Measurements from ENCODE around the gene PHOX2B.

The PHOX2B gene

GRCh38 chr4:41748571-41749475 lies at the start of gene PHOX2B:
TSS of gene PHOX2B (minus strand) at chr4:41748725. CDS start at chr4:41748610, 115 bp downstream.
- H3K36me3 Mint-ChIP-seq, result no peaks in the 10 kb centered on the region
- no peak within 1 kb of the TSS for H3K4me3 Mint-ChIP-seq
- H3K4me1 Mint-ChIP-seq (ENCODE audit: low read depth), result peaks cover 6% of the 10 kb centered on the region
- H3K27me3 Mint-ChIP-seq, result peaks cover 63% of the 10 kb centered on the region
- H3K27ac Mint-ChIP-seq, result no peak within 1 kb of the TSS
- H3K9me3 Mint-ChIP-seq (ENCODE audit: low read depth), result no peaks in the 10 kb centered on the region

GRCh38 chr4:41797260-41797659 lies 48.7 kb upstream of the PHOX2B start:
- no peak overlapping the region for H3K27ac Mint-ChIP-seq
- H3K4me3 Mint-ChIP-seq, result no peak overlapping the region
- H3K27me3 Mint-ChIP-seq, result peaks cover 5% of the 10 kb centered on the region
- no peaks in the 10 kb centered on the region for H3K4me1 Mint-ChIP-seq (ENCODE audit: low read depth)
- H3K9me3 Mint-ChIP-seq (ENCODE audit: low read depth), result no peaks in the 10 kb centered on the region
- H3K36me3 Mint-ChIP-seq, result no peaks in the 10 kb centered on the region

GRCh38 chr4:41796545-41797210 lies 48.2 kb upstream of the PHOX2B start:
- no peaks in the 10 kb centered on the region for H3K9me3 Mint-ChIP-seq (ENCODE audit: low read depth)

GRCh38 chr4:41795796-41796385 lies 47.4 kb upstream of the PHOX2B start:
- Mint-ChIP-seq H3K27ac (no peak overlapping the region), H3K36me3 (no peaks in the 10 kb centered on the region), H3K4me1 (ENCODE audit: low read depth) (no peaks in the 10 kb centered on the region)

More at GRCh38 chr4:41796545-41797210, 48.2 kb upstream of the PHOX2B start:
- Mint-ChIP-seq H3K27me3 (peaks cover 5% of the 10 kb centered on the region), H3K27ac (no peak overlapping the region), H3K4me1 (ENCODE audit: low read depth) (no peaks in the 10 kb centered on the region), H3K4me3 (no peak overlapping the region), H3K36me3 (no peaks in the 10 kb centered on the region)

GRCh38 chr4:41792166-41792565 lies 43.6 kb upstream of the PHOX2B start:
- no peak overlapping the region for H3K27ac Mint-ChIP-seq
- H3K4me3 Mint-ChIP-seq, result no peak overlapping the region
- peaks cover 3% of the 10 kb centered on the region for H3K9me3 Mint-ChIP-seq (ENCODE audit: low read depth)
- H3K36me3 Mint-ChIP-seq, result no peaks in the 10 kb centered on the region
- peaks cover 3% of the 10 kb centered on the region for H3K27me3 Mint-ChIP-seq
- no peaks in the 10 kb centered on the region for H3K4me1 Mint-ChIP-seq (ENCODE audit: low read depth)

More at GRCh38 chr4:41795796-41796385, 47.4 kb upstream of the PHOX2B start:
- peaks cover 5% of the 10 kb centered on the region for H3K27me3 Mint-ChIP-seq
- no peaks in the 10 kb centered on the region for H3K9me3 Mint-ChIP-seq (ENCODE audit: low read depth)
- no peak overlapping the region for H3K4me3 Mint-ChIP-seq

- H3K4me1 Mint-ChIP-seq (ENCODE audit: low read depth), result no peaks in the 10 kb centered on the region
- H3K27me3 Mint-ChIP-seq, result peaks cover 4% of the 10 kb centered on the region
- H3K27ac Mint-ChIP-seq, result no peak overlapping the region
- H3K36me3 Mint-ChIP-seq, result no peaks in the 10 kb centered on the region
- H3K4me3 Mint-ChIP-seq, result no peak overlapping the region
- peaks cover 3% of the 10 kb centered on the region for H3K9me3 Mint-ChIP-seq (ENCODE audit: low read depth)
These were observed 43.0 kb upstream of the PHOX2B start for GRCh38 chr4:41791557-41791956.

- Mint-ChIP-seq H3K4me3 (no peak overlapping the region), H3K27me3 (peaks cover 2% of the 10 kb centered on the region), H3K4me1 (ENCODE audit: low read depth) (no peaks in the 10 kb centered on the region), H3K9me3 (ENCODE audit: low read depth) (peaks cover 3% of the 10 kb centered on the region), H3K36me3 (no peaks in the 10 kb centered on the region), H3K27ac (no peak overlapping the region)
These were observed 39.4 kb upstream of the PHOX2B start for GRCh38 chr4:41787931-41788330.

GRCh38 chr4:41785665-41786064 lies 37.1 kb upstream of the PHOX2B start:
- H3K9me3 Mint-ChIP-seq (ENCODE audit: low read depth), result peaks cover 3% of the 10 kb centered on the region
- H3K27ac Mint-ChIP-seq, result no peak overlapping the region
- no peak overlapping the region for H3K4me3 Mint-ChIP-seq
- H3K27me3 Mint-ChIP-seq, result peaks cover 2% of the 10 kb centered on the region
- H3K4me1 Mint-ChIP-seq (ENCODE audit: low read depth), result no peaks in the 10 kb centered on the region
- H3K36me3 Mint-ChIP-seq, result no peaks in the 10 kb centered on the region

- Mint-ChIP-seq H3K4me3 (no peak overlapping the region), H3K27me3 (peaks cover 2% of the 10 kb centered on the region), H3K27ac (no peak overlapping the region), H3K4me1 (ENCODE audit: low read depth) (no peaks in the 10 kb centered on the region), H3K9me3 (ENCODE audit: low read depth) (no peaks in the 10 kb centered on the region), H3K36me3 (no peaks in the 10 kb centered on the region)
These were observed 35.9 kb upstream of the PHOX2B start for GRCh38 chr4:41784191-41784979.

GRCh38 chr4:41776466-41776865 lies 27.9 kb upstream of the PHOX2B start:
- no peaks in the 10 kb centered on the region for H3K4me1 Mint-ChIP-seq (ENCODE audit: low read depth)
- no peak overlapping the region for H3K4me3 Mint-ChIP-seq
- peaks cover 5% of the 10 kb centered on the region for H3K27me3 Mint-ChIP-seq
- no peak overlapping the region for H3K27ac Mint-ChIP-seq
- H3K36me3 Mint-ChIP-seq, result no peaks in the 10 kb centered on the region
- no peaks in the 10 kb centered on the region for H3K9me3 Mint-ChIP-seq (ENCODE audit: low read depth)

GRCh38 chr4:41763729-41764128 lies 15.2 kb upstream of the PHOX2B start:
- no peaks in the 10 kb centered on the region for H3K9me3 Mint-ChIP-seq (ENCODE audit: low read depth)
- H3K4me3 Mint-ChIP-seq, result no peak overlapping the region
- peaks cover 19% of the 10 kb centered on the region for H3K27me3 Mint-ChIP-seq
- no peaks in the 10 kb centered on the region for H3K36me3 Mint-ChIP-seq
- H3K27ac Mint-ChIP-seq, result no peak overlapping the region
- no peaks in the 10 kb centered on the region for H3K4me1 Mint-ChIP-seq (ENCODE audit: low read depth)

GRCh38 chr4:41758884-41759283 lies 10.4 kb upstream of the PHOX2B start:
- no peaks in the 10 kb centered on the region for H3K9me3 Mint-ChIP-seq (ENCODE audit: low read depth)
- H3K4me3 Mint-ChIP-seq, result no peak overlapping the region
- H3K27ac Mint-ChIP-seq, result no peak overlapping the region
- no peaks in the 10 kb centered on the region for H3K36me3 Mint-ChIP-seq
- H3K27me3 Mint-ChIP-seq, result peaks cover 25% of the 10 kb centered on the region
- H3K4me1 Mint-ChIP-seq (ENCODE audit: low read depth), result no peaks in the 10 kb centered on the region

- no peak overlapping the region for H3K27ac Mint-ChIP-seq
- H3K4me3 Mint-ChIP-seq, result no peak overlapping the region
- no peaks in the 10 kb centered on the region for H3K4me1 Mint-ChIP-seq (ENCODE audit: low read depth)
- H3K36me3 Mint-ChIP-seq, result no peaks in the 10 kb centered on the region
- peaks cover 30% of the 10 kb centered on the region for H3K27me3 Mint-ChIP-seq
- H3K9me3 Mint-ChIP-seq (ENCODE audit: low read depth), result no peaks in the 10 kb centered on the region
These were observed 9.1 kb upstream of the PHOX2B start for GRCh38 chr4:41757521-41758156.

GRCh38 chr4:41753942-41754341 lies 5.4 kb upstream of the PHOX2B start:
- Mint-ChIP-seq H3K9me3 (ENCODE audit: low read depth) (no peaks in the 10 kb centered on the region), H3K27ac (no peak overlapping the region), H3K4me1 (ENCODE audit: low read depth) (peaks cover 3% of the 10 kb centered on the region), H3K4me3 (no peak overlapping the region), H3K27me3 (peaks cover 45% of the 10 kb centered on the region), H3K36me3 (no peaks in the 10 kb centered on the region)
